H1 (cell line): Measurements from ENCODE around the gene SHROOM3. TPM values are rescaled to one million over a fixed set of nuclear protein-coding genes. Genes with fewer than 3 reads are reported as not detected.

Experiments used
- FOSL1 ChIP-seq: IDR thresholded peaks from 2 replicates; pipeline ENCODE4 v1.6.1; 2011; ENCODE audit warnings: mild to moderate bottlenecking, low read depth, low read length, moderate library complexity; ENCODE audit not compliant: insufficient read depth
- JUN ChIP-seq: IDR thresholded peaks from 2 replicates; pipeline ENCODE4 v1.6.1; 2011; ENCODE audit warnings: low read depth, mild to moderate bottlenecking, improper control_type of control experiment, low read length
- KDM4A ChIP-seq: IDR thresholded peaks from one replicate; pipeline ENCODE4 v1.7.1; 2012; ENCODE audit warnings: low read depth, mild to moderate bottlenecking, moderate library complexity, low read length, inconsistent platforms; ENCODE audit not compliant: severe bottlenecking
- SP1 ChIP-seq: IDR thresholded peaks from 2 replicates; pipeline ENCODE4 v1.6.1; 2011; ENCODE audit warnings: low read depth, low read length
- polyA plus RNA-seq, 7 experiments: library from polyadenylated mRNA; depleted of rRNA in 3 of 7; stranded (reverse) in 5 of 7; unstranded in 2 of 7; fragments of >200 nt in 5 of 7; fragments of 200-250 nt in 2 of 7; gene quantifications; 1 replicate in 5 of 7; 2 replicates in 1 of 7; 4 replicates in 1 of 7; pipeline versions ENCODE4 v1.2.1 to v1.2.3, GENCODE V29; 2011 to 2013; ENCODE audit warnings: missing spikeins in 2 of 7, mixed read lengths in 2 of 7
- total RNA-seq: library from RNA; stranded (reverse); fragmentation: NEBNext Ultra II Directional; extraction: Animal tissue kit (Norgen Biotek cat#: 25700); gene quantifications from 2 replicates; pipeline ENCODE4 v1.2.1, GENCODE V29; 2021

The SHROOM3 gene
- total and polyA plus RNA-seq, 2 of the 8 experiments (the other 6 are each of a cell fraction or from before 2014, with no cell fraction given), result 15.8 to 34.0 TPM

- TF ChIP-seq SP1 (no peak), JUN (no peak), KDM4A (no peak), FOSL1 (no peak)
Measured at GRCh38 chr4:76579596-76580375, 144.8 kb downstream of the SHROOM3 start (continued).
